IMR-90 (cell line): Measurements from ENCODE around the gene WNT11. TPM values are rescaled to one million over a fixed set of nuclear protein-coding genes. Genes with fewer than 3 reads are reported as not detected.

ENCODE experiments used
- ATAC-seq: fragments of 200-7000 bp; cut with Tn5 transposase; 2 replicates; pipeline ENCODE4 v1.9.1; 2020; ENCODE audit warnings: low read depth, mild to moderate bottlenecking, moderate library complexity
- BruUV-seq: library from RNA; stranded (reverse); fragments of 400-500 nt; replicated peaks from 2 replicates; lab custom pipeline; 2021; lab: Mats Ljungman, UMichigan
- CTCF ChIA-PET: fragments of 300-600 bp; formaldehyde crosslinking; extraction: SDS; loops from one replicate; lab custom pipeline; 2021; ENCODE audit warnings: antibody characterized with exemption; lab: Yijun Ruan, JAX
- POLR2A ChIA-PET: fragments of 300-600 bp; sonication (Branson Sonifier 250); formaldehyde crosslinking; loops from one replicate; lab custom pipeline; 2022; ENCODE audit warnings: antibody characterized with exemption; ENCODE audit not compliant: unreplicated experiment; lab: Charles Lee
- DNase-seq: peaks from one replicate; pipeline ENCODE4 v3.0.0; 2013
- H2AFZ ChIP-seq: replicated peaks from 2 replicates; pipeline ENCODE3; 2013; ENCODE audit warnings: low read length, mild to moderate bottlenecking; ENCODE audit not compliant: poor library complexity
- H2AK5ac ChIP-seq: 2 replicates; pipeline ENCODE4 v1.6.1; 2013; ENCODE audit warnings: low read depth, low read length, inconsistent platforms
- H2AK9ac ChIP-seq: replicated peaks from 2 replicates; pipeline ENCODE3; 2013; ENCODE audit warnings: mild to moderate bottlenecking, low read depth, low read length, moderate library complexity; ENCODE audit not compliant: poor library complexity
- H2BK120ac ChIP-seq: 2 replicates; pipeline ENCODE4 v1.6.1; 2013; ENCODE audit warnings: low read depth, low read length, inconsistent platforms
- H2BK15ac ChIP-seq: 3 replicates; pipeline ENCODE4 v1.6.1; 2013; ENCODE audit warnings: low read depth, low read length, inconsistent platforms
- H2BK20ac ChIP-seq: 2 replicates; pipeline ENCODE4 v1.6.1; 2013; ENCODE audit warnings: low read depth, mild to moderate bottlenecking, inconsistent platforms, low read length, moderate library complexity
- H2BK5ac ChIP-seq: 2 replicates; pipeline ENCODE4 v1.6.1; 2013; ENCODE audit warnings: mild to moderate bottlenecking, low read depth, low read length, inconsistent platforms; ENCODE audit not compliant: poor library complexity, severe bottlenecking
- H3K14ac ChIP-seq: replicated peaks from 2 replicates; pipeline ENCODE4 v1.6.1; 2013; ENCODE audit warnings: low read depth, low read length, inconsistent platforms
- H3K18ac ChIP-seq: 2 replicates; pipeline ENCODE4 v1.6.1; 2013; ENCODE audit warnings: low read depth, low read length, control low read depth
- H3K23ac ChIP-seq: 2 replicates; pipeline ENCODE4 v1.6.1; 2013; ENCODE audit warnings: low read depth, low read length, inconsistent platforms
- H3K27ac ChIP-seq: 2 replicates; pipeline ENCODE4 v1.5.1; 2013; ENCODE audit warnings: mild to moderate bottlenecking, control low read depth, low read length; ENCODE audit not compliant: insufficient read depth
- H3K27me3 ChIP-seq: 2 replicates; pipeline ENCODE4 v1.6.1; 2013; ENCODE audit warnings: low read length; ENCODE audit not compliant: control insufficient read depth, insufficient read depth
- H3K36me3 ChIP-seq: 2 replicates; pipeline ENCODE4 v1.6.1; 2013; ENCODE audit warnings: low read length, mixed read lengths; ENCODE audit not compliant: control insufficient read depth, insufficient read depth
- H3K4ac ChIP-seq: 2 replicates; pipeline ENCODE4 v1.6.1; 2013; ENCODE audit warnings: low read depth, low read length, inconsistent platforms
- H3K4me1 ChIP-seq: 2 replicates; pipeline ENCODE4 v1.6.1; 2013; ENCODE audit warnings: low read length, mixed read lengths; ENCODE audit not compliant: control insufficient read depth, insufficient read depth
- H3K4me2 ChIP-seq: 2 replicates; pipeline ENCODE4 v1.6.1; 2013; ENCODE audit warnings: low read depth, mild to moderate bottlenecking, control low read depth, low read length, moderate library complexity
- H3K4me3 ChIP-seq: 2 replicates; pipeline ENCODE4 v1.5.1; 2013; ENCODE audit warnings: low read depth, mild to moderate bottlenecking, control low read depth, low read length, moderate library complexity; ENCODE audit not compliant: insufficient read depth
- H3K56ac ChIP-seq: 2 replicates; pipeline ENCODE4 v1.6.1; 2013; ENCODE audit warnings: low read length, inconsistent platforms; ENCODE audit not compliant: insufficient read depth; ENCODE audit errors: extremely low read depth
- H3K79me1 ChIP-seq, 2 experiments: 2 replicates each; pipeline ENCODE4 v1.6.1; 2013; ENCODE audit warnings: low read length in 2 of 2, inconsistent platforms in 1 of 2, low read depth in 1 of 2
- H3K9ac ChIP-seq: 2 replicates; pipeline ENCODE4 v1.6.1; 2013; ENCODE audit warnings: low read depth, low read length, control low read depth
- H3K9me1 ChIP-seq: 2 replicates; pipeline ENCODE4 v1.6.1; 2013; ENCODE audit warnings: low read length, inconsistent platforms; ENCODE audit not compliant: insufficient read depth
- H3K9me3 ChIP-seq: 2 replicates; pipeline ENCODE4 v1.6.1; 2013; ENCODE audit warnings: low read length; ENCODE audit not compliant: control insufficient read depth, insufficient read depth
- H4K20me1 ChIP-seq: 2 replicates; pipeline ENCODE4 v1.6.1; 2013; ENCODE audit warnings: low read length, inconsistent platforms; ENCODE audit not compliant: insufficient read depth
- H4K5ac ChIP-seq: 2 replicates; pipeline ENCODE4 v1.6.1; 2013; ENCODE audit warnings: mild to moderate bottlenecking, low read depth, low read length, control low read depth
- H4K8ac ChIP-seq, 2 experiments: 2 replicates each; pipeline ENCODE4 v1.6.1; 2013; ENCODE audit warnings: low read depth in 2 of 2, low read length in 2 of 2, control low read depth in 1 of 2, inconsistent platforms in 1 of 2
- H4K91ac ChIP-seq: 2 replicates; pipeline ENCODE4 v1.6.1; 2013; ENCODE audit warnings: low read depth, low read length, inconsistent platforms; ENCODE audit not compliant: insufficient read depth
- BHLHE40 ChIP-seq: fragments of 150-350 bp; IDR thresholded peaks from 2 replicates; pipeline ENCODE4 v1.6.1; 2016; ENCODE audit warnings: mild to moderate bottlenecking, low read depth, low read length
- CHD1 ChIP-seq: IDR thresholded peaks from 2 replicates; pipeline ENCODE4 v1.6.1; 2012; ENCODE audit warnings: low read depth, low read length, improper control_type of control experiment
- FOS ChIP-seq: fragments of 150-350 bp; IDR thresholded peaks from 2 replicates; pipeline ENCODE4 v1.6.1; 2016; ENCODE audit warnings: low read depth, low read length
- MAFK ChIP-seq: IDR thresholded peaks from 2 replicates; pipeline ENCODE4 v1.6.1; 2012; ENCODE audit warnings: low read depth, low read length, improper control_type of control experiment
- POLR2A ChIP-seq: IDR thresholded peaks from 2 replicates; pipeline ENCODE4 v1.6.1; 2012; ENCODE audit warnings: mild to moderate bottlenecking, low read depth, low read length
- WGBS, 2 experiments: methylation state at CpG; one replicate each; pipeline versions ENCODE4 v1.1.5 to v1.1.7; 2013; ENCODE audit warnings: missing lambda C conversion rate in 2 of 2; ENCODE audit not compliant: insufficient read length in 1 of 2; ENCODE audit errors: extremely low coverage in 2 of 2; 5-methylcytosine and 5-hydroxymethylcytosine counted together
- dilution Hi-C: fragments of 300-500 bp; cut with HindIII; formaldehyde crosslinking; loops from one replicate; pipeline ENCODE4 v1.14.3; 2018; ENCODE audit warnings: low sequenced_read_pairs; ENCODE audit not compliant: unreplicated experiment
- in situ Hi-C: fragments of 300-500 bp; cut with MboI; formaldehyde crosslinking; loops from 3 replicates; pipeline ENCODE4 v1.14.3; 2019; ENCODE audit warnings: low sequenced_read_pairs, inconsistent platforms, mixed read lengths
- intact Hi-C: fragments of 100-400 bp; cut with micrococcal nuclease; formaldehyde crosslinking; loops from 2 replicates; pipeline ENCODE4 v1.10.0; 2022
- polyA plus RNA-seq, 3 experiments: library from polyadenylated mRNA; depleted of rRNA; stranded (reverse); fragments of >200 nt; gene quantifications; 2 replicates each; pipeline ENCODE4 v1.2.3, GENCODE V29; 2012; ENCODE audit warnings: low replicate concordance in 1 of 3
- total RNA-seq: library from RNA; depleted of rRNA; stranded (reverse); fragments of >200 nt; gene quantifications from 2 replicates; pipeline ENCODE4 v1.2.3, GENCODE V29; 2012

Gene WNT11
- total and polyA plus RNA-seq, 2 of the 4 experiments (the other 2 are of a cell fraction), result 0.10 TPM; not detected in 1

GRCh38 chr11:76242004-76242779 lies 35.9 kb upstream of the WNT11 start:
- no peaks in the 10 kb centered on the region for H3K9me3 ChIP-seq
- WGBS, 2 experiments, result 80% methylated on average over 1 of the region's 12 CpGs; no CpG with 5 or more reads in 1 of the 2 experiments

More at GRCh38 chr11:76242004-76242779, 35.9 kb upstream of the WNT11 start:
- intact Hi-C loops (no loop called here), dilution Hi-C loops (no loop called here), in situ Hi-C loops (no loop called here)
- Histone ChIP-seq H4K20me1 (no peaks in the 10 kb centered on the region), H3K4ac (no peak overlapping the region), H2BK120ac (no peak overlapping the region), H2BK5ac (no peak overlapping the region), H3K18ac (no peak overlapping the region), H3K14ac (no peak overlapping the region), H3K23ac (no peak overlapping the region), H3K9me1 (no peaks in the 10 kb centered on the region), H3K27me3 (peaks cover 54% of the 10 kb centered on the region), H2AK5ac (no peak overlapping the region), H2BK15ac (no peak overlapping the region), H3K4me1 (no peaks in the 10 kb centered on the region), H3K79me1 (no peaks in the 10 kb centered on the region), H2AFZ (no peak overlapping the region), H4K8ac (no peak overlapping the region), H3K9ac (no peak overlapping the region), H3K27ac (no peak overlapping the region), H3K36me3 (no peaks in the 10 kb centered on the region), H3K56ac (no peak overlapping the region), H4K91ac (no peak overlapping the region), H3K4me2 (no peak overlapping the region), H3K4me3 (no peak overlapping the region), H2BK20ac (no peak overlapping the region), H4K5ac (no peak overlapping the region), H2AK9ac (no peak overlapping the region)
- ATAC-seq, result no peak
- CTCF ChIA-PET, result no interaction called here
- no TSS peak for BruUV-seq
- DNase-seq, result no peak
- TF ChIP-seq FOS (no peak), CHD1 (no peak), POLR2A (no peak), MAFK (no peak), BHLHE40 (no peak)
- POLR2A ChIA-PET, result no interaction called here
